LNCAP (cell line): Measurements from ENCODE around the gene INPP5A.

Experiments used
- CTCF ChIP-seq: fragments of 450-650 bp; IDR thresholded peaks from 2 replicates; pipeline ENCODE4 v1.5.1; 2017; ENCODE audit warnings: mild to moderate bottlenecking

Gene INPP5A

DNA sequence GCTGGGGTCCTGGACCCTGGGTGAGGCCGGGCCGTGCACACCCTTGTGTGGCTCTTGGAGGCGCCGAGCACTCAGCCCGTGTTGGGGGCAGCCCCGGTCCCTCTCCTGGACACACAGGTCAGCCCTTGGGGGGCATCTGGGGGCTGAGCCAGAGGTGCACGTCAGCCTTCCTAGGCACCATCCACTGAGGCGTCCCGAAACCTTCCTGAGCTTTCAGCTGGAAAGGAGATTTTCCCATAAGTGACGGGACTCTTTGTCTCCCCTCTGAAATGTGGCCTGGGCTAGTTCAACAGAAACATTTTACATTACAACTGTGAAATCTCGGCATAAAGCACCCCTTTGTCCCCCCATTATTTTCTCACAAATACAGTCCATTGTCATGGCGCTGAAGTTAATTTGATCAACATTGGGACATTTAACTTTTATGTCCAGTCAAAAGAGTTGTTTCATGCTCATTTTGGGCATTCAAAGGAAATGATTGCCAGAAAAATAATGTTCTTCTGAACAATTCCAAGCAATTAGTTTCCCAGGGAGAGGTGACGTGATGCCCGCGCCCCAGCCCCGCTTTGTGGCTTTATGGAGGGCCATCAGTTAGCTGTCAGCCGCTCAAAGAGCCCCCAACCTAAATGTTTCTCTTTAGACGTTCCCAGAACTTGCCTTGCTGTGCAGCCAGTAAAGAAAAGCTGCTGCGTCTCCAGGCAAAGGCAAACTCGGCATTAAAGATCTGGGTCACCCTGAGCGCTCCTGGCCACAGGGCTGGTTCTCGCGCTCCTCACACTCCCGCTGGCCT, 177.6 kb downstream of the INPP5A start:
- no peak for TF ChIP-seq CTCF

- no peak for TF ChIP-seq CTCF
Observed at GRCh38 chr10:132715776-132716680, 178.4 kb downstream of the INPP5A start.

DNA sequence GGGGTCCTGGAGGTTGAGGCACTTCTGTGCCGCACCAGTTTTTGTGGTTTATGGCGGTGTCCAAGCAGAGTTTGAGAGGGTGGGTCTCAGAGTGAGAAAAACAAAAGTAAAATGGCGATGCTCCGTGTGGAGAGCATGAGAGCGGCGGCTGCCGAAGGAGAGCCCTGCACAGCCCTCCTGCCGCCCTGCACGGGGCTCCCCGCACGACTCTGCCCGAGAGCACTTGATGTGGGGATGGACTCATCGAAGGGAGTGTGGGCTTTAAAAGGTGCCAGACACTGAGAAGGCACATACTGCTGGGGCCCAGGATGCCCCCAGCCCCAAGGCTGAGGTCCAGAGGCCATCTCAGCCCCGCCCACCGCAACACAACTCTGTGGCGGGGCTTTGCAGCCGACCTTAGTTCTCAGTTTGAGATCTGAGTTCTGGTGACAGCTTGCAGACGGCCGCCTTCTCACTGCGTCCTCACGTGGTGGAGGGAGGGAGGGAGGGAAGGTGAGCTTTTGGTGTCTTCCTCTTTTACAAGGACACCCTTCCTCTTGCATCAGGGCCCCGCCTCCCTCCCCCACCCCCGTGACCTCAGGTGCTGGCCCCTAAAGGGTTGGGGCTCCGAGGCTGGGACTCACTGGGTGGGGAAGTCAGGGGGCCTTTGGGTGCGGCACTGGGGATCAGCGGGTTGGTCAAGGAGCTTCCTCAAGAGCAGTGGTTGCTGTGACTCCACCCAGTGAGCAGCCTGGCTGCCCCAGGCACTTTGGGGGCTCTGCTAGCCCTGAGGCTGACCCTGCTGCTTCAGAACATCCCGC, 179.3 kb downstream of the INPP5A start:
- no peak for TF ChIP-seq CTCF

DNA sequence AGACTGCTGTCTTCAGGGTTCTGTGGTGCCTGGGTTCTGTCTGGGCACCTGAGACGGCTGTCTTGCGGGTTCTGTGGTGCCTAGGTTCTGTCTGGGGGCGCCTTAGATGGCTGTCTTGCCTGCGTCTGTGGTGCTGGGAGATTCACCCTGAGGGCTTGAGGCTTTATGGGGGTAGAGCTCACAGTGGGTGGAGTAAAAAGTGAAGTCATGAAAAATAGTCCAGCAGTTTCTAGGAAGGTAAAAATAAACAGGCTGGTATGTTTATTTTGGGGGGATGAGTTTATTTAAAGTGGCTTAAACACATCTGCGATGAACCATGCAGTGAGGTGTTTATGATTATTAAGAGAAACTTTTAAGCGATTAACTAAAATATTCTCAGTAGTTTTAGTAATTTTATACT, 184.1 kb downstream of the INPP5A start:
- TF ChIP-seq CTCF: no peak

DNA sequence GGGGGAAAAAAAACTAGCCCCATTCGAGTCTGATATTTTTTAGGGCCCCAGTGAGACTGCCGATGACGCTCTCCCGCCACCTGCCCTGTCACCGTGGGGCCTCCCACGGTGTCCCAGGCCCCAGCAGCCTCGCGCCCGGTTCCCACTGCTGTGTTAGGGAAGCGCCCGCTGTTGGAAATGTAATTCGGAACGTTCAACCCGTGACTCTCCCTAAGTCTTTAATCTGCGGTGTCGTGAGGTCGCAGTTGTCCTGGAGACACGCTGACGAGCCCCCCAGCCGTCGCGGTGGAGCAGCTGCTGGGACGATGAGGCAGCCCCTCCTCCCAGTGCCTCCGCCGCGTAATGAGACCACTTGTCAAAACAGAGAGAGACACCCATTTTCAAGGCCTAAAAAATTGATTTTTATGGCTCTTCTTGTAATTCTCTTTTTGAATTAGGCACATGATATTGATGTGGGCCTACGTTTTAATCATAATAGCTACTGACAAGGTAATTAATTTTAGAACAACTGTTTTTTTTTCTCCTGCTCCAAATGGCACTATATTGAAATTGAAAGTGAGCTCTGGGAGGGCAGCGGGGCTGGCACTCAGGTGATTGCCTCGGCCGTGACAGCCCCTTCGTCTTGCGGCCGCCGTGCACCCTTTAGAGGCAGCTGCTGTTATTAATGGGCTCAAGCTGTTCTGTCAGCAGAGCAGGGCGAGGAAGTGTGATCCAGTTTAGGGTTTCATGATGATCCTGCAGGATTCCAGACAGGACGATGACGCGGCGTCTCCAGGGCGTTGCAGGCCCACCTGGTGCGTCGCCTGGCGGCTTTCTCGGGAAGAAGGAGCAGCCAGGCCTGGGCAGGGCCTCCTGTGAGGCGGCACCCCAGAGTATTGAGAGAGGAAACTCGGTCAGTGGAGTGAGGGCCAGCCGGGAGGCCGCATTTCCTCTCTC, 185.1 kb downstream of the INPP5A start:
- TF ChIP-seq CTCF: no peak

DNA sequence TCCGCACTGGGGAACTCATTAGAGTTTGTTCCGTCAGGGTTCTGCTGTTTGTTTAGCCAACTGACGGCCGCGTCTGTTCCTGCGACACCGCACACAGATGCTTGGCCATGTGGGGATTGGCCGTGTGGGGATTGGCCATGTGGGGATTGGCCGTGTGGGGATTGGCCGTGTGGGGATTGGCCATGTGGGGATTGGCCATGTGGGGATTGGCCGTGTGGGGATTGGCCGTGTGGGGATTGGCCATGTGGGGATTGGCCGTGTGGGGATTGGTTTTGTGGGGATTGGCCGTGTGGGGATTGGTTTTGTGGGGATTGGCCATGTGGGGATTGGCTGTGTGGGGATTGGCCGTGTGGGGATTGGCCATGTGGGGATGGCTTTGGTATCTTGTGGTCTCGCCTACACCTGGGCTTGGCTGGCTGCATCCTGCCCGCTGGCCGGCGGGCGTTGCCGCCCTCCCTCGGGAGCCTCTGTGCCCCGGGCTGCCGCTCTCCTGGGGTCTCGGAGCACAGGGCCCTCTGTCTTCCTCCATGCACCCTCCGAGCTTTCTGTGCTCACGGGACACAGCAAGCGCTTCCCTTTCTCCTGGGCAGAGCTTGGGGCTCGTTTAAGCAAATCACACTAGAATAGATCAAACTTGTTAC, 185.9 kb downstream of the INPP5A start:
- TF ChIP-seq CTCF: no peak
